D721Med (cell line): ENCODE data around the gene MTUS2.

Experiments used
- DNase-seq: peaks from one replicate; pipeline ENCODE4 v3.0.0; 2011; ENCODE audit warnings: low spot score; ENCODE audit not compliant: insufficient read length
- FAIRE-seq: peaks from 2 replicates; lab custom pipeline; 2011; peaks lifted over from hg19 to GRCh38; lab: Jason Lieb, UNC
- TF ChIP-seq, protein P1 (sequence below): IDR thresholded peaks from 2 replicates; pipeline ENCODE4 v1.5.1; 2012; ENCODE audit warnings: mild to moderate bottlenecking, control low read depth; ENCODE audit not compliant: insufficient read depth; ENCODE audit errors: missing control alignments

MTUS2 gene

DNA sequence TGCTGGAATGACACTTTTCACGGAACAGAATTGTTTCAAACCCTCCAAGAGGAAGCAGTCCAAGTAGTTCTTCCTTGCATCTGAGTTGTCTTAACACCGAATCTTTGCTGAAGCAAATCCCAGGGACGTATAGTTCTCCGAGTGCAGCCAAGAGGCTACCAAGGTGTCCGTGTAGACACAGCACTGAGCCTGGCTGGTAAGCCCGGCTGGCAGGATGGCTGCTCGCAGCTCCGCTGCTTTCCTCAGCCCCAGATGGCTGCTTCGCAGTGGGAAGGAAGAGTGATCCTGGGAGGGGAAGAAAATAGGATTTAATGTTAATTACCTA is 670.4 kb downstream of the MTUS2 start:
- TF ChIP-seq, protein P1, sequence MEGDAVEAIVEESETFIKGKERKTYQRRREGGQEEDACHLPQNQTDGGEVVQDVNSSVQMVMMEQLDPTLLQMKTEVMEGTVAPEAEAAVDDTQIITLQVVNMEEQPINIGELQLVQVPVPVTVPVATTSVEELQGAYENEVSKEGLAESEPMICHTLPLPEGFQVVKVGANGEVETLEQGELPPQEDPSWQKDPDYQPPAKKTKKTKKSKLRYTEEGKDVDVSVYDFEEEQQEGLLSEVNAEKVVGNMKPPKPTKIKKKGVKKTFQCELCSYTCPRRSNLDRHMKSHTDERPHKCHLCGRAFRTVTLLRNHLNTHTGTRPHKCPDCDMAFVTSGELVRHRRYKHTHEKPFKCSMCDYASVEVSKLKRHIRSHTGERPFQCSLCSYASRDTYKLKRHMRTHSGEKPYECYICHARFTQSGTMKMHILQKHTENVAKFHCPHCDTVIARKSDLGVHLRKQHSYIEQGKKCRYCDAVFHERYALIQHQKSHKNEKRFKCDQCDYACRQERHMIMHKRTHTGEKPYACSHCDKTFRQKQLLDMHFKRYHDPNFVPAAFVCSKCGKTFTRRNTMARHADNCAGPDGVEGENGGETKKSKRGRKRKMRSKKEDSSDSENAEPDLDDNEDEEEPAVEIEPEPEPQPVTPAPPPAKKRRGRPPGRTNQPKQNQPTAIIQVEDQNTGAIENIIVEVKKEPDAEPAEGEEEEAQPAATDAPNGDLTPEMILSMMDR, result no peak
- no peak for FAIRE-seq
- DNase-seq, result no peak

DNA sequence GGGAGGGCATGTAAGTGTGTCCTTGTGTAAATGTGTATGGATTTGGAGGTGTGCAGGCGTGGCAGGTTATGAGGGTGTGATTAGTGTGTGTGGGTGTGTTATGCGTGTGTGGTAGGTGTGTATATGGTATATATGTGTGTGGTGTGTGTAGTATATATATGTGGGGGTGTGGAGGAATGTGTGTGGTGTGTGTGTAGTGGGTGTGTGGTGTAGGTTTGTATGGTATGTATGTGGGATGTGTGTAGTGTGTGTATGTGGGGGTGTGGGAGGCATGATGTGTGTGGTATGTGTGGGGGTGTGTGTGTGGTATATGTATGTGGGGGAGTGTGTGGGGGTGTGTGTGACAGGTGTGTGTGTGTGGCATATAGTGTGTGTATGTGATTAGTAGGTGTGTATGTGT is 671.1 kb downstream of the MTUS2 start:
- DNase-seq (no peak), FAIRE-seq (no peak)
- TF ChIP-seq, protein P1, result no peak

DNA sequence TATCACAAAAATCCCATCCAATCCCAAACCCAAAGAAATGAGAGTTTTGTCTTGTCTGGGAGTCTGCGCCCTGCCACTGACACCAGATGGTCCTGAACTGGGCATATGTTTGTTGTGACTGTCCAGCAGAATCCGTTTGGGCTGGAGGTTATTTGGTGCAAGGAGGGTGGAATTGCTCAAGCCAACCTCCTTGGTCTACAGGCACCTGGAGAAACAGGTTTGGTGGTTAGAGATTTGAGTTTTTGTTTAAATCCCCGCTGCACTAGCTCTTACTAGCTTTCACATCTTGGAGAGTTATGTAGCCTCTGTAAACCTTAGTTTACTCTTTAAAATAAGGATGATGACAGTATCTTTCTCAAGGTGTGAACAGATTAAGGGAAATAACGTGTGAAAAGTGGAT is 673.7 kb downstream of the MTUS2 start:
- FAIRE-seq (no peak), DNase-seq (no peak)
- TF ChIP-seq, protein P1, result no peak

- TF ChIP-seq, protein P1, result no peak
- FAIRE-seq, result no peak
- DNase-seq, result no peak
Measured at GRCh38 chr13:29494520-29494919, 674.4 kb downstream of the MTUS2 start.

- DNase-seq (no peak), FAIRE-seq (no peak)
- TF ChIP-seq, protein P1, result no peak
Measured at GRCh38 chr13:29496241-29496712, 676.1 kb downstream of the MTUS2 start.

- TF ChIP-seq, protein P1, result no peak
- FAIRE-seq (no peak), DNase-seq (no peak)
Measured at GRCh38 chr13:29497137-29497654, 677.1 kb downstream of the MTUS2 start.

GRCh38 chr13:29498426-29499040 is 678.4 kb downstream of the MTUS2 start:
- DNase-seq (no peak), FAIRE-seq (no peak)
- TF ChIP-seq, protein P1, result no peak
